HL-60/S4 treated with retinoic acid at 250 ng/mL for 4 days and 3 days (cell line): ENCODE measurements around the gene PPP1R14B.

Source experiments
- in situ Hi-C: fragments of 300-500 bp; cut with MboI; formaldehyde crosslinking; loops from 2 replicates; pipeline ENCODE4 v1.7.0; 2022; ENCODE audit warnings: low sequenced_read_pairs

PPP1R14B gene

GRCh38 chr11:64218628-64219353 is 28.0 kb downstream of the PPP1R14B start:
- in situ Hi-C loops = no loop called here

GRCh38 chr11:64216879-64217278 is 29.9 kb downstream of the PPP1R14B start:
- in situ Hi-C loops = no loop called here

- in situ Hi-C loops = no loop called here
Measured at GRCh38 chr11:64211181-64211872, 35.4 kb downstream of the PPP1R14B start.

- in situ Hi-C loops = no loop called here
Measured at GRCh38 chr11:64210301-64211020, 36.3 kb downstream of the PPP1R14B start.

- in situ Hi-C loops = no loop called here
Measured at GRCh38 chr11:64209563-64209843, 37.2 kb downstream of the PPP1R14B start.

- in situ Hi-C loops = no loop called here
Measured at GRCh38 chr11:64208796-64209562, 37.8 kb downstream of the PPP1R14B start.

GRCh38 chr11:64208086-64208795 is 38.5 kb downstream of the PPP1R14B start:
- in situ Hi-C loops = no loop called here

- in situ Hi-C loops = no loop called here
Measured at GRCh38 chr11:64207256-64208085, 39.3 kb downstream of the PPP1R14B start.

GRCh38 chr11:64206457-64207255 is 40.1 kb downstream of the PPP1R14B start, which contains the start of gene FERMT3:
Gene FERMT3 (plus strand): TSS chr11:64206721. CDS start chr11:64207365, 644 bp downstream.
- in situ Hi-C loops = no loop called here

GRCh38 chr11:64204464-64204989 is 42.2 kb downstream of the PPP1R14B start:
- in situ Hi-C loops = no loop called here

- in situ Hi-C loops = no loop called here
Measured at GRCh38 chr11:64204080-64204440, 42.7 kb downstream of the PPP1R14B start.

GRCh38 chr11:64203421-64204079 is 43.2 kb downstream of the PPP1R14B start:
- in situ Hi-C loops = no loop called here

- in situ Hi-C loops = no loop called here
Measured at GRCh38 chr11:64202992-64203391, 43.8 kb downstream of the PPP1R14B start.

- in situ Hi-C loops = no loop called here
Measured at GRCh38 chr11:64201543-64201942, 45.2 kb downstream of the PPP1R14B start.

- in situ Hi-C loops = no loop called here
Measured at GRCh38 chr11:64198511-64198910, 48.2 kb downstream of the PPP1R14B start.

GRCh38 chr11:64196626-64197025 is 50.1 kb downstream of the PPP1R14B start:
- in situ Hi-C loops = no loop called here
